Chondrocyte (in vitro differentiated cells): ENCODE data around the gene FAM131A. TPM values are rescaled to one million over a fixed set of nuclear protein-coding genes. Genes with fewer than 3 reads are reported as not detected.

Source experiments
- DNase-seq: peaks from one replicate; pipeline ENCODE4 v3.0.0; 2021; ENCODE audit warnings: mixed read lengths, low spot score
- H3K27ac Mint-ChIP-seq: one replicate; pipeline ENCODE4 v1.8.0; 2021; ENCODE audit warnings: mild to moderate bottlenecking, moderate library complexity, mixed read lengths; ENCODE audit not compliant: unreplicated experiment
- H3K27me3 Mint-ChIP-seq: 2 replicates; pipeline ENCODE4 v1.8.0; 2021; ENCODE audit warnings: low read depth, mixed read lengths
- H3K36me3 Mint-ChIP-seq: 2 replicates; pipeline ENCODE4 v1.8.0; 2021; ENCODE audit warnings: low read depth, mixed read lengths
- H3K4me1 Mint-ChIP-seq: 2 replicates; pipeline ENCODE4 v1.8.0; 2021; ENCODE audit warnings: low read depth, mild to moderate bottlenecking, mixed read lengths
- H3K4me3 Mint-ChIP-seq: one replicate; pipeline ENCODE4 v1.8.0; 2021; ENCODE audit warnings: mild to moderate bottlenecking, moderate library complexity, mixed read lengths; ENCODE audit not compliant: unreplicated experiment
- H3K9me3 Mint-ChIP-seq: 2 replicates; pipeline ENCODE4 v1.8.0; 2021; ENCODE audit warnings: low read depth, mixed read lengths
- total RNA-seq: library from RNA; stranded (reverse); gene quantifications from 3 replicates; pipeline ENCODE4 v1.2.1, GENCODE V29; 2021
- TF ChIP-seq, protein P1 (sequence below): fragments of 200-600 bp; sonication (generic); IDR thresholded peaks from 2 replicates; pipeline ENCODE4 v1.5.0; 2021; ENCODE audit warnings: antibody characterized with exemption, mild to moderate bottlenecking, moderate library complexity

FAM131A gene
- total RNA-seq, 1 donor from 2014 or later: 13.4 TPM

DNA sequence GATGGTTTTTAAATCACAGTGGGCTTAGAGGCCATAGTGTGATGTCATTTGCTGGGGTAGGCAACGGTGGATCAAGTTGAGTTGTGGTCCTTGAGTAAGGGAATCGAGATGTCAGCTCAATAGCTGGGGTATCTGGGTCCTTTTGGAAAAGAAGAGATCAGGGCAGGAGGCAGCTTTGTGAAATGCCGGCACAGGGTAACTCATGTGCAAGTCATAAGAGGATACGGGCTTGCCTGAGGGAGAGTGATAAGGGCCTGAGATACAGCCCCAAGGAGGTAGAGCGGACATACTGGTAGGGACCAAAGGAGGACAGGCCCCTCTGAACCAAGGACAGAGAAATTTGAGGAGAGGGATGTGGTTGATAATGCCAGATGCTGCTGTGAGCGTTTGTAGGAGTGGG, 4.2 kb upstream of the FAM131A start:
- peaks cover 67% of the 10 kb centered on the region for H3K4me1 Mint-ChIP-seq

DNA sequence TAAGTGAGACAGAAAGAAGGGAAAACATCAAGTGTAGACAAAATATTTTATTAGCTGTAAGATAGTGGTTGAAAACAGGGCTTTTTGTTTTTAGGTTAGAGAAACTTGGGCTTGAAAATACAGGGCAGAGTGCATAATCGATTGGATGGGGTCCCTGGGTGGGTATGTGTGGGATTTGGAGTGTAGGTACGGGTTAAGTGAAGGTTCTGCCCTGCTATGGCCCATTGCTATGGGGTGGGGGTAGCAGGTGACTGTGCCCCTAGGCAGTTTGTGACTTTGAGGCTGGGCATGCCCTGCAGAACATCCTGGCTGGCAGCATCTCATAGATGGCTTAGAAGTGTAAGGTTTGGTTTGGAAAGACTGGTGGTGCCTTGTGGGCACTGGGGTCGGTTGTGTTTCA, 3.7 kb upstream of the FAM131A start:
- Mint-ChIP-seq H3K27me3 (no peaks in the 10 kb centered on the region), H3K4me1 (peaks cover 69% of the 10 kb centered on the region), H3K36me3 (peaks cover 49% of the 10 kb centered on the region), H3K27ac (peak overlapping the region; percentile 97), H3K9me3 (no peaks in the 10 kb centered on the region), H3K4me3 (no peak overlapping the region)
- no peak for DNase-seq
- TF ChIP-seq, protein P1, sequence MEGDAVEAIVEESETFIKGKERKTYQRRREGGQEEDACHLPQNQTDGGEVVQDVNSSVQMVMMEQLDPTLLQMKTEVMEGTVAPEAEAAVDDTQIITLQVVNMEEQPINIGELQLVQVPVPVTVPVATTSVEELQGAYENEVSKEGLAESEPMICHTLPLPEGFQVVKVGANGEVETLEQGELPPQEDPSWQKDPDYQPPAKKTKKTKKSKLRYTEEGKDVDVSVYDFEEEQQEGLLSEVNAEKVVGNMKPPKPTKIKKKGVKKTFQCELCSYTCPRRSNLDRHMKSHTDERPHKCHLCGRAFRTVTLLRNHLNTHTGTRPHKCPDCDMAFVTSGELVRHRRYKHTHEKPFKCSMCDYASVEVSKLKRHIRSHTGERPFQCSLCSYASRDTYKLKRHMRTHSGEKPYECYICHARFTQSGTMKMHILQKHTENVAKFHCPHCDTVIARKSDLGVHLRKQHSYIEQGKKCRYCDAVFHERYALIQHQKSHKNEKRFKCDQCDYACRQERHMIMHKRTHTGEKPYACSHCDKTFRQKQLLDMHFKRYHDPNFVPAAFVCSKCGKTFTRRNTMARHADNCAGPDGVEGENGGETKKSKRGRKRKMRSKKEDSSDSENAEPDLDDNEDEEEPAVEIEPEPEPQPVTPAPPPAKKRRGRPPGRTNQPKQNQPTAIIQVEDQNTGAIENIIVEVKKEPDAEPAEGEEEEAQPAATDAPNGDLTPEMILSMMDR: no peak

More for the DNA sequence above, 4.2 kb upstream of the FAM131A start:
- Mint-ChIP-seq H3K9me3 (no peaks in the 10 kb centered on the region), H3K36me3 (peaks cover 52% of the 10 kb centered on the region), H3K4me3 (no peak overlapping the region), H3K27ac (peak overlapping the region; percentile 97), H3K27me3 (no peaks in the 10 kb centered on the region)
- TF ChIP-seq, protein P1: no peak
- DNase-seq: no peak

DNA sequence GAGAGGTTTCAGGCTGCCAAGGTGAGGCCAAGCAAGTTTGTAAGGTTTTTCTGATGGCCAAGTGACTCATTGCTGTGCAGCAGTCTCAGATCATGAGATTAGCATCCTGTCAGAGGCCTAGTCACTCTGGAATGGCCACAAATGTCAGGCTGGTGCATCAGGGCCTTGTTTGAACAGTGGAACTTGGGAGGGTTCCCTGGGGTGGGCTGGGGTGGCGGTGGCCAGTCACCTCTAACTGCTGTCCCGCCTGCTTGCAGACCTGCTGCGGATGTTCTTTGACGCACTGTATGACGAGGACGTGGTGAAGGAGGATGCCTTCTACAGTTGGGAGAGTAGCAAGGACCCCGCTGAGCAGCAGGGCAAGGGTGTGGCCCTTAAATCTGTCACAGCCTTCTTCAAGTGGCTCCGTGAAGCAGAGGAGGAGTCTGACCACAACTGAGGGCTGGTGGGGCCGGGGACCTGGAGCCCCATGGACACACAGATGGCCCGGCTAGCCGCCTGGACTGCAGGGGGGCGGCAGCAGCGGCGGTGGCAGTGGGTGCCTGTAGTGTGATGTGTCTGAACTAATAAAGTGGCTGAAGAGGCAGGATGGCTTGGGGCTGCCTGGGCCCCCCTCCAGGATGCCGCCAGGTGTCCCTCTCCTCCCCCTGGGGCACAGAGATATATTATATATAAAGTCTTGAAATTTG, 2.8 kb upstream of the FAM131A start:
- Mint-ChIP-seq H3K36me3 (peaks cover 42% of the 10 kb centered on the region), H3K27me3 (no peaks in the 10 kb centered on the region), H3K9me3 (no peaks in the 10 kb centered on the region), H3K27ac (peak overlapping the region; percentile 97), H3K4me1 (peaks cover 68% of the 10 kb centered on the region), H3K4me3 (no peak overlapping the region)
- no peak for DNase-seq
- TF ChIP-seq, protein P1: no peak

DNA sequence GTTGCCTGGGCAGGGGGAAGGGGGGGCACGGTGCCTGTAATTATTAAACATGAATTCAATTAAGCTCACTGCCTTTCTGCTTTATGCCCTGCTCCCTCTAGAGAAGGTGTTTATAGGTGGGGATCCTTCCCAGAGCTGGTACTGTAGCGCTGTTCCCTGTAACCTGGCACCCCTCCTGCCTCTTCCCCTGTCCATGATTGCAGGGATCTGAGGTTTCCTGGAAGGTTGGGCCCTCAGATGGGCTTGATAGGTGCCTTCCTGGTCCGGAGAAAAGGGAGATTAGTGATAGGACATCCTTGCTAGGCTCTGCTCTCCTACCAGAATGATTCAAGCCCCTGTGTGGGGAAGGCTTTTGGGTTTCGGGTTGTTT, 2.1 kb upstream of the FAM131A start:
- TF ChIP-seq, protein P1: no peak
- H3K27me3 Mint-ChIP-seq: no peaks in the 10 kb centered on the region
- H3K4me1 Mint-ChIP-seq: peaks cover 65% of the 10 kb centered on the region
- peak overlapping the region; percentile 96 for H3K27ac Mint-ChIP-seq
- peak overlapping the region; percentile 80 for H3K4me3 Mint-ChIP-seq
- H3K36me3 Mint-ChIP-seq: peaks cover 39% of the 10 kb centered on the region
- no peak for DNase-seq
- H3K9me3 Mint-ChIP-seq: no peaks in the 10 kb centered on the region

DNA sequence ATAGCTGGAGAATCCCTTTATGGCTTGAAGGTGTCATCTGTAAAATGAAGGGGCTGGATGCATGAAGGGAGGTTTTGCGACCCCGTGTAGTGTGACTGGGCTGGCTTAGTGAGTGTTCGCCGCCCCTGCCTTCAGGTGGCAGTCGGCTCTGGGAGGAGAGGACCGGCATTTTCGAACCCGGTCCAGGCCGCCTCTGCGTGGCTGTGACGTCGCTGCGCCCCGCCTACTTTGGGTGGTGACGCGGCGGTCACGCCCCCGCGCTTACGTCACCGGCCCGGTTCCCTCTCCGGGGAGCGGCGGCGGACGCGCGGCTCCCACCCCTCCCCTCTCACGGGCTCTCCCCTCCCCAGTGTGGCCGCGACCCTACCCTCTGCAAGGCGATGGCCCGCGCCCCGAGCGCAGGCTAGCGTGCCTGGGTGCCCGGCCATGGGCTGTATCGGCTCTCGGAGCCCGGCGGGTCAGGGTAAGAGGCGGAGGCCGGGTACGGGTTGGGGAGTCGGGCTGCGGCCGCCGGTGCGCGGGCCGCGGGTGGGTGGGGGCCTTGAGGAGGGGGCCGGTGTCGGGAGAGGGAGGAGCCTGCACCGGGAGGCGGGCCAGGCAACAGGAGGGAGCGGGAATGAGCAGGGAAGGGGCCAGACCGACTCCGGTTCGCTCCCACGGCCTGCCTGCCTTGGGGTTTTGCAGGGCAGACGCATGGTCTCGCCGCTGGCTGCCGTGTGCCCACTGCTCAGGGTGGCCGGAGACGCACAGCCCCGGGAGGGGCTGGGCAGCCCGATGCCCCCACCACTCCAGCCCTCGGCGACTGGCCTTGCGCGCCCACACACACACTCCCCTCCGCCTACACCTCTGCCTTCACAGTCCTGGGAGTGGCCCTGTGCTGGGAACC, 1.5 kb upstream of the FAM131A start:
- TF ChIP-seq, protein P1: no peak
- Mint-ChIP-seq H3K9me3 (no peaks in the 10 kb centered on the region), H3K4me3 (peak overlapping the region; percentile 80), H3K27me3 (no peaks in the 10 kb centered on the region), H3K36me3 (peaks cover 36% of the 10 kb centered on the region), H3K27ac (peak overlapping the region; percentile 96), H3K4me1 (peaks cover 61% of the 10 kb centered on the region)
- DNase-seq: no peak
